HG02798 (cell line): ENCODE measurements around the gene UBE2N.
"Not testable (repeated sequence)": the region's sequence is repeated elsewhere in the genome, so short reads cannot be mapped to it uniquely, and the experiment has no call there.

Experiments used
- ATAC-seq: cut with Tn5 transposase; IDR thresholded peaks from one replicate; pipeline ENCODE4 v1.9.1; 2021; ENCODE audit warnings: mild to moderate bottlenecking; ENCODE audit not compliant: unreplicated experiment, poor library complexity

Gene UBE2N

GRCh38 chr12:93387780-93388179 lies 54.0 kb downstream of the UBE2N start:
- ATAC-seq: no peak

DNA sequence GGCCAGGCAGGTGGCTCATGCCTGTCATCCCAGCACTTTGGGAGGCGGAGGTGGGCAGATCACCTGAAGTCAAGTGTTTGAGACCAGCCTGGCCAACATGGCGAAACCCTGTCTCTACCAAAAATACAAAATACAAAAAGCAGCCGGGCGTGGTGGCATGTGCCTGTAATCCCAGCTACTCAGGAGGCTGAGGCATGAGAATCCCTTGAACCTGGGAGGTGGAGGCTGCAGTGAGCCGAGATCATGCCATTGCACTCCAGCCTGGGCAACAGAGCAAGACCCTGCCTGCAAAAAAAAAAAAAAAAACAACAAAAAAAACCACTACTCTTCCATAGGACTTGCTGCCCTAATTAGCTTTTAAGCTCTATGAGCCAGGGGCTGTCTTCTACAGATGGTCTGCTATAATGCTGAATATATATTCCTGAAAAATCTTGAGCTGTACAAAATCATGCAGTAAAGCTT lies 59.7 kb downstream of the UBE2N start:
- ATAC-seq: not testable (repeated sequence)

GRCh38 chr12:93381161-93381975 lies 60.4 kb downstream of the UBE2N start:
- no peak for ATAC-seq

- ATAC-seq: no peak
Measured at GRCh38 chr12:93380480-93381121, 61.1 kb downstream of the UBE2N start.

- no peak for ATAC-seq
Measured at GRCh38 chr12:93379981-93380361, 61.8 kb downstream of the UBE2N start.

DNA sequence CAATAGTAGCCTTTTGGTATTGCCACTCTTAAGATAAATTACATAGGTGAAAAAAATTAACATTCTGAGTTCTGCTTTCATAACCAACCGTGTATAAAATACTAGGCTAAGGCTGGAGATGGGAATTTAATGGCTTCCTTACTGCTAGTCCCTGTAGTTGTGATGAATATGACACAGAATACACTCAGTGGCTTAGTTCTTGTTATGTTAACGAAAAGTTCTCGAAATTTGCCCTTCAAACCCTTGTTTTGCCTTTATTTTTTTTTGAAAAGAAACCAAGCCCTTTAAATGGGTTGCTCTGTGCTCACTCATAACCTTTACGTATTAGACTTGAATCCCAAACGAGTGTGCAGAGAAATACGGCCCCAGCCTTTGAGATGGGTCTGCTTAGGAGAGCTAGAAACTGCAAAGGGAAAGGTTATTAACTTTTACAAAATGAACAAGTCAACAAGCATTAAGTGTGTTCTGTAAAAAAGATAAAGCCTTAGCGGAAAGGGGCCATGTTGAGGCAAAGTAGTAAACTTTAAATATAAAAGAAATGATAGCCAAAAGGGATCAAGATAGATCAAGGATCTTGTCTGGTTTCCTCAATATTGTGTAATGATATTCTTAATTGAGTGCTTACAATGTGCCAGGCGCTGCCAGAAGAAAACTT lies 62.3 kb downstream of the UBE2N start:
- ATAC-seq: no peak

GRCh38 chr12:93378998-93379325 lies 62.8 kb downstream of the UBE2N start:
- ATAC-seq: no peak

DNA sequence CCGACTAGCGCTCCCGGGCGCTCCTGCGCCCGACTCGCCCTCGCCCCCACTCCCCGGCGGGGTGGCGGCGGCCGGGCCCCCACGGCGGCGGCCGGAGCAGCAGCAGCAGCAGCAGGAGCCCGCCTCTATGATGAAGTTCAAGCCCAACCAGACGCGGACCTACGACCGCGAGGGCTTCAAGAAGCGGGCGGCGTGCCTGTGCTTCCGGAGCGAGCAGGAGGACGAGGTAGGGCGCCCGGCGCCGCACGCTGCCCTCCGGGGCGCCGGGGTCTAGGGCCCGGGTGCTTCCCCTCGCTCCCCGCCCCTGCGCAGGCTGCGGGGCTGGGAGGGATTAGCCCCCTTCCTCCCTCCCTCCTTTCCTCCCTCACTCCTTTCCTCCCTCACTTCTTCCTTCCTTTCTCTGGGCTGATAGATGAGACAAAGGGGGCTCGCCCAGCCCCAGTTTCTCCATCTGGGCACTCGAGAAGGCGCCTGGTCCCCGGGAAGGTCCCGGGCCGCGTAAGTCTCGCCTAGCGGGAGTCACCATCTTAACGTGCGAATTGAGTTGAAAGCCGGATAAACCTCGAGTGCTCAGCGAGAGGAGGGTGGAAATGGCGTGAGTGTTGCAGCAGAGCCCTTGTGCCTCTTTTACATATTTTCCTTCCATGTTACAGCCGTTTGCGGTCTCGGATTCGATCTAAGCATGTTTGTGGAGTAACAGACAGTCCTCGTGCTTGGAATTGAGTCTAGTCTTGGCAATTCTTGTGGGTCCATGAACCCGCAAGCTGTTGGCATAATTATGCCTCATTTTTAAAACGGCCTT lies 63.4 kb downstream of the UBE2N start:
- ATAC-seq: peak; percentile 31

GRCh38 chr12:93377252-93378195 lies 64.2 kb downstream of the UBE2N start, which contains the start of gene NUDT4:
TSS of gene NUDT4 (plus strand) at chr12:93377925. CDS start at chr12:93378323, 398 bp downstream.
- peak; percentile 78 for ATAC-seq

DNA sequence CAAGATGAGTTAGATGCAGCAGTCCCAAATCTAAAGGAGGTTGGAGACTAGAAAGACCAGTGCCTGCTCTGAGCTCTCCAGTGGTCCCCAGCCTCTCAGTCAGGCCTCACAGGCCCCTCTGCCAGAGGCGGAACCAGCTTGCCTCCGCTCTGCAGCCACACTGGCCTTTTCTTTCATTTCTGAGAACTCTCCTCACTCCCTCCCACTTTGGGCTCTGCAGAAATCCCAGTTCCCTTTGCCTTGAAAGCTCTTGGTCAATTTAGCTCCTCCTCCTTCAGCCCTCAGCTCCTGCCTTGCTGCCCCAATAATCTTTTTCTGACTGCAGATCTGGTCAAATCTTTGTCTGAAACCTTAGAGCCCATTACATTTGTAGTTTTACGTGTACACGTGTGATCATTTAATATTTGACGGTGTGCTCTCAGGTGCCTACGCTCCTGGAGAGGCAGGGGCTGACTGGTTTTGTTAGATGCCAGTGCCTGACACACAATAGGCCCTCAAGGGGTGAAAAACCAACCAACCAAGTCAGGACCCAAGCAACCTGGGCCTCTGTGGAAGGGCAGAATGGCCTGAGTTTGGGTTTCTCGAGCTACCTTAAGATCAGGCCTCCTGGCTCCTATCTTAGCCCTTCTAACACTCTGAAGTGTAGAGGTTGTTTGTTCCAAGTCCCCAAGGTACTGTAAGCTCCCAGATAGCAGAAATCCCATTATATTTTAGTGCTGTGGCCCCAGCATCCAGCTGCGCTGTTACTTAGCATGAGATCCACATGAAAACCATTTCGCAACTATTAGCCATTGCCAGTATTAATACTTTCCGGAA lies 65.1 kb downstream of the UBE2N start:
- ATAC-seq: no peak

DNA sequence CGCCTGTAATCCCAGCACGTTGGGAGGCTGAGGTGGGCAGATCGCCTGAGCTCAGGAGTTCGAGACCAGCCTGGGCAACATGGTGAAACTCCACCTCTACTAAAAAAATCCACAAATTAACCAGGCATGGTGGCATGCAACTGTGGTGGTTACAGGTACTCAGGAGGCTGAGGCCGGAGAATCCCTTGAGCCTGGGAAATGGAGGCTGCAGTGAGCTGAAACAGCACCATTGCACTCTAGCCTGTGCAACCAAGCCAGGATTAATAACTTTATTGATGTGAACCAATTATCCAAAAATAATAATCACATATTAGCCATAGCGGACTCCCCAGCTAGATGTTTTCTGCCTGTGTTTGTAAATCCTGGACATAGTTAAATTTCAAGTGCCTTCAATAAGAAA lies 65.8 kb downstream of the UBE2N start:
- no peak for ATAC-seq

- no peak for ATAC-seq
Measured at GRCh38 chr12:93373961-93374656, 67.6 kb downstream of the UBE2N start.

- no peak for ATAC-seq
Measured at GRCh38 chr12:93370947-93371346, 70.8 kb downstream of the UBE2N start.

GRCh38 chr12:93369505-93369904 lies 72.2 kb downstream of the UBE2N start:
- no peak for ATAC-seq

DNA sequence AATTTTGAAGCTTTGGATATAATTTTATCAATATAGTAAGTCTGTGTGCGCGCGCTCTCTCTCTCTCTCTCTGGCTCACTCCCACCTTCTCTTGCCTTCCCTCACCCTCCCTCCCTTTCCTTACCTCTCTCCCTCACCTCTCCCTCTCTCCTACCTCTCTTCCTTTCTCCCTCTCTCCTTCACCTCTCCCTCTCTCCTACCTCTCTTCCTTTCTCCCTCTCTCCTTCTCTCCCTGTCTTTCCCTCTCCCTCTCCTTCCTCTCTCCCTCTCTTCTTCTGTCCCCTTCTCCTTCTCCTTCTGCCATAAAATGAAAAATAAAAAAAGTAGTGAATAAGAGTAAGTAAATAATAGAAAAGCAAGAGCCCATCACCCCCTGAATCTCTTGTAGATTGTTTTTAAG lies 73.0 kb downstream of the UBE2N start:
- no peak for ATAC-seq

DNA sequence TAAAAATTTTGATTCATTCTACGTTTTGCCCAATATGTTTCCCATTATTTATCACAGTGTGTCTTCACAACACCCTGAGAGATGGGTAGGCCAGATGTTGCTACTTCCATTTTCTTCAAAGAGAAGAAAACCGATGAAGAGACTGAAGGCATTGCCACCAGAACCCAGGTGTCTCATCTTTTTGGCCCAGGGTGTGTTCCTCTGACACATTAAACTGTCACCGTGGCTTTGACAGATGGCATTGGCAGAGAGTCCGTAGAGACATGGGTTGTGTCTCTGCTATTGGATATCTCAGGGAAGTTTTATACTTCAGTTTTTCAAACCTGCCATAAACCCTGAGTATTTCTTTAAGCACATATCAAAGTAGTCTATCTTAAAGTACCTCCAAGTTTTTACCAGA lies 75.3 kb downstream of the UBE2N start:
- ATAC-seq: no peak

GRCh38 chr12:93365616-93366405 lies 75.9 kb downstream of the UBE2N start:
- no peak for ATAC-seq
